Activated T-helper 2 cell treated with anti-CD3 and anti-CD28 coated beads, Interferon-gamma antibody, Interleukin-2, Interleukin-4, amounts not matched to agents 10 μg/mL and 5 μg/mL and 100 μg/mL, durations not matched to agents 14 hours and 24 hours and 36 hours (primary cell): ENCODE measurements around the gene LTK. TPM values are rescaled to one million over a fixed set of nuclear protein-coding genes. Genes with fewer than 3 reads are reported as not detected.
A peak's percentile ranks its signal among the peaks of the same experiment; 100 is the strongest.

Experiments used
- DNase-seq: peaks from one replicate; pipeline ENCODE4 v3.0.0; 2021; ENCODE audit warnings: low spot score
- H3K27ac Mint-ChIP-seq: one replicate; pipeline ENCODE4 v1.8.0; 2021; ENCODE audit warnings: mixed read lengths
- H3K27me3 Mint-ChIP-seq: one replicate; pipeline ENCODE4 v1.8.0; 2021; ENCODE audit warnings: low read depth, mixed read lengths
- H3K36me3 Mint-ChIP-seq: one replicate; pipeline ENCODE4 v1.8.0; 2021; ENCODE audit warnings: low read depth, mixed read lengths
- H3K4me1 Mint-ChIP-seq: one replicate; pipeline ENCODE4 v1.8.0; 2021; ENCODE audit warnings: low read depth, mixed read lengths
- H3K4me3 Mint-ChIP-seq: one replicate; pipeline ENCODE4 v1.8.0; 2021; ENCODE audit warnings: low read depth, mild to moderate bottlenecking, moderate library complexity, mixed read lengths
- H3K9me3 Mint-ChIP-seq: one replicate; pipeline ENCODE4 v1.8.0; 2021; ENCODE audit warnings: mixed read lengths
- intact Hi-C: fragments of 100-400 bp; cut with micrococcal nuclease; formaldehyde crosslinking; loops from one replicate; pipeline ENCODE4 v1.15.1; 2023
- total RNA-seq: library from RNA; stranded (reverse); gene quantifications from 2 replicates; pipeline ENCODE4 v1.2.3, GENCODE V29; 2022

The LTK gene
- total RNA-seq, 1 donor from 2014 or later, result 0.18 TPM

DNA sequence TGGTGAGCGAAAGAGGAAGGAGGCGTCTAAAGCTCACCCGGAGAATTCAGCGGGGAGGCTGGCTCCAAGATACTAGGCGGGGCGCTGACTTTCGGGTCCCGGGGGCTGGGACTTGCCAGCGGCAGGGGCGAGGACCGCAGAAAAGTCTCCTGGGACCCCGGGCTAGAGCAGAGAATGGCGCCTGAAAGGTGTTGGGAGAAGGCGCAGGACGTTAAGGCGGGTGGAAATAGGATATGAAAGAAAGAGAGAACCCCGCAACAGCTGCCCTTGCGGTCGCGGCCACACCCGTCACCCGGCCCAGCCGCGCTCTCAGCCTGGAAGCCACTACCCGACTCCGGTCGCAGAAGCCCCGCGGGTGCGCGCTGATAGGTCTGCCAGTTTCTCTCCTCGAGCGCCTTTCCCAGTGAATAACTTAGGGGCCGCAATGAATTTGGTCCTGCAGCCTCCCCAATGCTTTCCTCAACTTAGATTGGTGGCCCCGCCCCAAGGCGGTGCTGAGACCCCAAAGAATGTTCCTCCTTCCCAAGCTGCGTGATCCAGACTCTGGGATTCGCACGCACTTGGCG is 604 bp downstream of the LTK start:
- Mint-ChIP-seq H3K9me3 (no peaks in the 10 kb centered on the region), H3K27me3 (peaks cover 35% of the 10 kb centered on the region), H3K4me1 (peaks cover 24% of the 10 kb centered on the region), H3K4me3 (peak overlapping the region; percentile 62), H3K27ac (no peak overlapping the region), H3K36me3 (peaks cover 13% of the 10 kb centered on the region)
- DNase-seq, result no peak
- intact Hi-C loops, result loop anchor here (2.0 to 5.0 kb wide), 3 partner anchors 18 to 46 kb away; partner anchors contain the start of gene RPAP1

DNA sequence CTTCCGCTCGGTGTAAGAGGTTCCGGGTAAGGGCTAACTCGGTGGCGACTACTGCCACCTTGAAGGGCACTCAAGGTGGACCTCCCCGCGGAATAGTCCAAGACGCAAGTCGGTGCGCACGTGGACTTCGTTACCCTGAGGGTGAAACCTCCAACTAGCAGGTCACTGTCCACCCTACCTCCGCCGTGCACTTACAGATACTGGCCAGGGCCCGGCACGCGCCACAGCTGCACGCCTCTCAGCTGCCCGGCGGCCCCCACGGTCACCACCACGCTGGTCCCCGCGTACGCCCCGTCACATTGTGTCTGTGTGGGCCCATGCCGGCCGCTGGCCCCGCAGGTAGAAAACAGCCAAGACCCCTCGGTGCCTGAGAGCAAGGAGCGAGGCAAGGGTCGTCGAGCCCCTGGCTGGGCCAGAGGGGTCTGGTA is 1.1 kb downstream of the LTK start:
- peaks cover 11% of the 10 kb centered on the region for H3K36me3 Mint-ChIP-seq
- peaks cover 38% of the 10 kb centered on the region for H3K27me3 Mint-ChIP-seq
- intact Hi-C loops, result loop anchor here (2.0 to 5.0 kb wide), 3 partner anchors 18 to 45 kb away; partner anchors contain the start of gene RPAP1
- peaks cover 24% of the 10 kb centered on the region for H3K4me1 Mint-ChIP-seq
- no peak overlapping the region for H3K27ac Mint-ChIP-seq
- DNase-seq, result no peak
- peak overlapping the region; percentile 62 for H3K4me3 Mint-ChIP-seq
- no peaks in the 10 kb centered on the region for H3K9me3 Mint-ChIP-seq

DNA sequence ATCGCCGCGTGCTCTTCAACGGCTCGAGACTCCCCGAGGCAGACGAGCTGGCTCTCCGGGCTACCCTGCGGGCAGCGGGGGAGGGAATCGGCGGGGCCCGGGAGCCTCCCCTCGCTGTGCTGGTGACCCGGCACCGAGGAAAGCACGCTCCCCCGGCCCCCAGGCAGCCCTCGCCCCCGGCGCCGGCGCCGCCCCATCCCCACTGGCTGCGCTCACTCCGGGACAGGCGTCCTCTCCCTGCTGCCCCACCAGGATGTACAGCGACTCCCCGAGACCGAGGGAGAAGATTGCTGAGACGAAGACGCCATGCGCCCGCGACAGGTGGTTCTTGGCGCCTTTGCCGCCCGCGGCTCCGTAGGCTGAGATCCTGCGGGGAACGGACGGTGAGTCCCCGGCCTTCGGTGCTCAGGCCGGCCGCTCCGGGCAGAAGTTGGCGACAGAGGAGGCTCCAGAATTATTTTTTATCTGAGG is 1.7 kb downstream of the LTK start:
- H3K27ac Mint-ChIP-seq, result no peak overlapping the region
- no peak for DNase-seq
- peaks cover 9% of the 10 kb centered on the region for H3K36me3 Mint-ChIP-seq
- peaks cover 42% of the 10 kb centered on the region for H3K27me3 Mint-ChIP-seq
- intact Hi-C loops, result loop anchor here (2.0 to 5.0 kb wide), 3 partner anchors 17 to 45 kb away; partner anchors contain the start of gene RPAP1
- H3K4me1 Mint-ChIP-seq, result peaks cover 24% of the 10 kb centered on the region
- H3K9me3 Mint-ChIP-seq, result no peaks in the 10 kb centered on the region
- peak overlapping the region; percentile 62 for H3K4me3 Mint-ChIP-seq

DNA sequence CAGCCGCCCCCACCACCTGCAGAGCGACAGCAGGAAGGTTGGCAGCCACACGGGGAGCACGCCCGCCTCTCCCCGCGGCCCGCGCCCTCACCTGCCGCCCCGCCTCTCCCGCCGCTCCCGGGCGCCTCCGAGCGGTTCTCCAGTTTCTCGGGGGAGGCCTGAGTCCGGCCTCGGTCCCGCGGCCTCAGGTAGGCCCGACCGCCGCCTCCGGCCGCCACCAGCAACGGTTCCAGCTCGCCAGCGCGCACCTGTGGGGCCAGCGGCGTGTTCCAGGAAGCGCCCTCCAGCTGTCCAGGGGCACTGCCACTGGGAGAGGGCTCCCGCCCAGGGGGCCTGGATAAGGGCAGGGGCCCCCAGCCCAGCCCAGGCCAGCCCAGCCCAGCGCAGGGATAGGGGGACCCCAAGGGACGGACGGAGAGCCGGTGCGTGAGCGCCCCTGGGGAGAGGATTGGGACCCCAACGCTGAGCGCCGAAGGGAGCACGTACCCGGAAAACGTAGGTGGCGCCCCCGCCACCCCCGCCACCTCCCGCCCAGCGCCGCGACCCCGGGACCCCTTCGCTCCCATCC is 2.2 kb downstream of the LTK start:
- intact Hi-C loops, result loop anchor here (5.0 kb wide), 1 partner anchor 44 kb away; no protein-coding TSS in a partner anchor
- no peak overlapping the region for H3K4me3 Mint-ChIP-seq
- H3K27me3 Mint-ChIP-seq, result peaks cover 42% of the 10 kb centered on the region
- no peak for DNase-seq
- peaks cover 4% of the 10 kb centered on the region for H3K36me3 Mint-ChIP-seq
- no peak overlapping the region for H3K27ac Mint-ChIP-seq
- H3K4me1 Mint-ChIP-seq, result peaks cover 24% of the 10 kb centered on the region
- no peaks in the 10 kb centered on the region for H3K9me3 Mint-ChIP-seq

DNA sequence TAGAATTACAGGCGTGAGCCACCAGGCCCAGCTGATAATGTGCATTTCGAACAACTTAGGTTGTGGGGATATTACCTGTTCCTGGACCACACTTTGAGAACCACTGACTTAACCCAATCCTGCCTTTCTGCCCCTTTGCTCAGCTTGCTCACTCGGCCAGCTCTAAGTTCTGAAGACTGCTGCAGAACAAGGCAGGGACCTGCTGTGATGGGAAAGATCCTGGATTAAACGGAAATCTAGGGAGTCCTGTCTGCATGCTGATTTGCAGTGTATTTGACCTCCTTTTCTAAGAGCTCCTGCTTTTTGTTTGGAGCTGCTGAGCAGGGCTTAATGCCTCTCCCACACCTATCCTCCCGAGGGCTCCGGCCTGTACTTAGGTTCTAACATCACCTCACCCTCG is 2.9 kb downstream of the LTK start:
- no peak overlapping the region for H3K27ac Mint-ChIP-seq
- no peaks in the 10 kb centered on the region for H3K9me3 Mint-ChIP-seq
- no peak for DNase-seq
- peaks cover 24% of the 10 kb centered on the region for H3K4me1 Mint-ChIP-seq
- H3K4me3 Mint-ChIP-seq, result no peak overlapping the region
- H3K36me3 Mint-ChIP-seq, result peaks cover 3% of the 10 kb centered on the region
- H3K27me3 Mint-ChIP-seq, result peaks cover 45% of the 10 kb centered on the region
- intact Hi-C loops, result loop anchor here (5.0 kb wide), 1 partner anchor 43 kb away; no protein-coding TSS in a partner anchor

DNA sequence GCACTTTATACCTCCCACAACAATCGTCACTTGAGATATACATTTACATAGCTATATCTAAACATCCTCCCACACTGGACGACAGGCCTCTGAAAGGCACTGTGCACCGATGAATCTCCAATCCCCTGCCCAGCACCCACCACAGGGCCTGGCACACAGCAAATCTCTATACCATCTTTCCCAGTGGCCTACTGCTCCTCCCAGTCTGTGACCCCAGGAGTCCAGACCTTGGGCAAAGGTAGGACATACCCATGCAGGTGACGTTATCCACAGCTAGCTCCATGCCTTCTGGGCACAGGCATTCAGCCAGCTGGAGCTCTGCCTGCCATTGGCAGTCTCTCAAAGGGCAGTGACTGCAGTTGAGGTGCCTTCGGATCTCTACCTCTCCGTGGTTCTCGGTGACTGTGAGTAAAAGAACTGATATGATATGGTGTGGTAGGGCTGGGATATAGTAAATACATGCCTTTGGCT is 5.8 kb downstream of the LTK start:
- Mint-ChIP-seq H3K9me3 (no peaks in the 10 kb centered on the region), H3K4me1 (peaks cover 11% of the 10 kb centered on the region), H3K4me3 (no peak overlapping the region), H3K27me3 (peaks cover 57% of the 10 kb centered on the region), H3K27ac (no peak overlapping the region), H3K36me3 (peaks cover 3% of the 10 kb centered on the region)
- intact Hi-C loops, result no loop called here
- no peak for DNase-seq

DNA sequence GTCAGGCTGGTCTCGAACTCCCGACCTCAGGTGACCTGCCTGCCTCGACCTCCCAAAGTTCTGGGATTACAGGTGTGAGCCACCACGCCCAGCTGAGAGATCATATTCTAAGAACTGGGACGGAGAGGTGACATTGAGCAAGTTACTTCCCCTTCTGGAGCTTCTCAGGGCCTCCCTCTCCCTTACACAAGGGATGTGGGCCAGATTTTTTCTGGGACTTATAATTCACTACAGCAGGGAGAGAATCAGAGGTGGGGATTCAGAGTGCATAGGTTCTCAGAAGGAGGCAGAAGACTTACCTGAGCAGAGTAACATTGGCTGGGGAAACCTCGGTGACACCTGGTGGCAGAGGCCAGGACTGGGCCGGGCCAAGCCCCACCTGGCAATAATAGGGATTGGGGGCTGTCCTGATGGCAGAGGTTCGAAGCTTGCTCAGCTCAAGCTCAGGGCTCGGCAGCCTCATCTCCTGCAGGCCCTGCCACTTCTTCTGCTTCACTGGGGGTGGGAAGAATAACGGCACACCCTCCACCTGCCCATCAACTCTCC is 6.8 kb downstream of the LTK start:
- Mint-ChIP-seq H3K36me3 (peaks cover 3% of the 10 kb centered on the region), H3K4me3 (no peak overlapping the region), H3K27ac (no peak overlapping the region), H3K4me1 (peaks cover 2% of the 10 kb centered on the region), H3K9me3 (no peaks in the 10 kb centered on the region), H3K27me3 (peaks cover 55% of the 10 kb centered on the region)
- intact Hi-C loops, result no loop called here
- no peak for DNase-seq

DNA sequence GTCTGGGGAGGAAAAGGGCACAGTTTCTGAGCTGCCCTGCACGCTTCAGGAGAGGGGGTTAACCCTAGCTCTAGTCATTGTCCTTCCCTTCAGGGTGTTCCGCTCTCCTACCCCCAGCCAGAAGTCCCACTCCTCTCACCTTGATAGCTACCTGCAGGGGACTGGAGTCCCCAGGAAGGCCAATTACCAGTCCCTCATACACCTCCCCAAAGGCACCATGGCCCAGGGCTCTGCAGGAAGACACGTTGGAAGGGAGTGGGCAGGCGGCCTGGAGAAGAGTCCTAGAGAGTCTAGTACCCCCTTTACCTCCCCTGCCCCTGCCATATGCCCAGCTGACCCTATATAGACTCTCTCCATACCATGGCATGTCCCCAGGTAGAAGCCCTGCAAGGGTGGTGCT is 7.9 kb downstream of the LTK start:
- intact Hi-C loops, result no loop called here
- Mint-ChIP-seq H3K27me3 (peaks cover 58% of the 10 kb centered on the region), H3K27ac (no peak overlapping the region), H3K4me3 (no peak overlapping the region), H3K9me3 (no peaks in the 10 kb centered on the region), H3K4me1 (peaks cover 7% of the 10 kb centered on the region), H3K36me3 (peaks cover 3% of the 10 kb centered on the region)
- no peak for DNase-seq

DNA sequence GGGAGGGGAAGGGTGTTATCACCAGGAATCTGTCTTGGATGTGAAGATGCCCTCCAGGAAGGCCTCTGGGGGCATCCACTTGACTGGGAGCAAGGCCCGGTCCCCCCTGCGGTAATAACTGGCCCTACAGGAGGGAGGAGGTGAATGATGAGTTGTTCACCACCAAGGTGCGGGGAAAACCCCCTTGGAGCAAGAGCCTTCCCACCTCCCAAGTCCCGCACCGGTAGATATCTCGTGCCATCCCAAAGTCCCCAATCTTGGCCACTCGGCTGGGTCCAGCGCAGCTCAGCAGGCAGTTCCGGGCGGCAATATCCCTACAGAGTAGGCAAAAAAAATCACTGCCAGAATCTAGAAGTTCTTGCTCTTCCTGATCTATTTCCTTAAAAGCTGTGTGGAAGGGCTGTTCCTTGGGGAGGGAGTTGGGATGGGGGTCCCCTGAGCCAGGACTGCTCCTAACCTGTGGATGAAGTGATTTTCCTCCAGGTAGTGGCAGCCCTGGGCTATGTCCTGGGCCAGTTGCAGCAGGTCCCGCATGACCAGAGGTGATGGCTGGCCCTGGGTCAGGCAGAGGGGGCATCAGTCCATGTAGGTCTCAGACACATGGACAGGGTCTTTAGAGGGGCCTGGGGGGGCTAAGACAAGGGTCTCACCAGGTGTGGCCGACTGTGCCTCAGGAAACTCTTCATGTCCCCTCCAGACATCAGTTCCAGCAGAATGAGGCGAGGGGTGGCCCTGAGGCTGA is 8.7 kb downstream of the LTK start:
- H3K4me3 Mint-ChIP-seq, result no peak overlapping the region
- no peak for DNase-seq
- intact Hi-C loops, result no loop called here
- peaks cover 55% of the 10 kb centered on the region for H3K27me3 Mint-ChIP-seq
- H3K36me3 Mint-ChIP-seq, result peaks cover 3% of the 10 kb centered on the region
- H3K9me3 Mint-ChIP-seq, result no peaks in the 10 kb centered on the region
- peaks cover 7% of the 10 kb centered on the region for H3K4me1 Mint-ChIP-seq
- H3K27ac Mint-ChIP-seq, result no peak overlapping the region

DNA sequence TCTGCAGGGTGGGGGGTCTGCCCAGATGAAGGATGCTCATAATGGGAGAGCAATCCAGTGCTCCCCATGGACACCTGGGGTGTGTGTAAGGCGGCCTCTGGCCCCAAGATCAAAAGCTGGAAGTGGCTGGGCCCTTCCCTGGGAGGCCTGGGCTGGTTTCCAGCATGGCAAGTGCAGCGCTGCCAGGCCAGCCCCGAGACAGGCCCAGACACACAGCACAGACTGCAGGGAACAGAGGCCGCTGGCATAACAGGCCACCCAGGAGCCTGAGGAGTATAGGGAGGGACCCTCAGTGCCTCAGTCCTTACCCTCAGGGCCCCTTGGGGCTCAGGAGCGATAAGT is 10.0 kb downstream of the LTK start:
- H3K4me3 Mint-ChIP-seq, result no peak overlapping the region
- peaks cover 3% of the 10 kb centered on the region for H3K36me3 Mint-ChIP-seq
- H3K9me3 Mint-ChIP-seq, result no peaks in the 10 kb centered on the region
- intact Hi-C loops, result no loop called here
- H3K27me3 Mint-ChIP-seq, result peaks cover 61% of the 10 kb centered on the region
- H3K4me1 Mint-ChIP-seq, result peaks cover 7% of the 10 kb centered on the region
- no peak overlapping the region for H3K27ac Mint-ChIP-seq
- no peak for DNase-seq

DNA sequence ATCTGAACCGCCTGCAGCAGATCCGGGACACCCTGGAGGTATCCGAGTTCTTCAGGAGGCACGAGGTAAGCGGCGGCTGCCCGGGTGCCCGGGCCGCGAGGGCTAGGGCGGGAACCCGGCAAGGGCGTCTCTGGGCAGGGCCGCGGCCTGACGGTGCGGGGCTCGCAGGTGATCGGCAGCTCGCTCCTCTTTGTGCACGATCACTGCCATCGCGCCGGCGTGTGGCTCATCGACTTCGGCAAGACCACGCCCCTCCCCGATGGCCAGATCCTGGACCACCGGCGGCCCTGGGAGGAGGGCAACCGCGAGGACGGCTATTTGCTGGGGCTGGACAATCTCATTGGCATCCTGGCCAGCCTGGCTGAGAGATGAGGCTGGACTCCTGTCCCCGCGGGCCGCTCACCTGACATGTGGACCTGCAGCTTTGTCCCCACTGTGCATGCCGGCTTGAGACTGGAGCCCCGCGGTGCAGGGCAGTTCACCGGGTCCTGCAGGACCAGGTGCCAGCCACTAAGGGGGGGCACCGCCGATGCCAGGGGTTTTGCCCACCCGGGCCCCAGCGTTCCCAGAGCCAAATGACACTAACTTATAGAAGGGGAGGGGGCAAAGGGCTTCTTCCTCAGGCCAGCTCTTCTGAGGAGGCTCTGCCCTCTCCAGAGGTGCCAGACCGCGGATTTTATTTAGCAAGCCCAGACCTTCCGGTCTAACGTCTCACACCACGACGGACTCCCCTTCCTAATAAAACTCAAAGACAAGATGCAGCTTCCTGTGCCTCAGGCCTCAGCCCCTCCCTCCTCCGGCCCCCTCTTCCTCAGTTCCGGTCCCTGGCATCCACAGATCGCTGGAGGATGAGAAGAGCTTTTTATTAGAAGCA is 10.6 kb downstream of the LTK start:
- H3K4me3 Mint-ChIP-seq, result no peak overlapping the region
- peaks cover 7% of the 10 kb centered on the region for H3K4me1 Mint-ChIP-seq
- H3K9me3 Mint-ChIP-seq, result no peaks in the 10 kb centered on the region
- H3K27me3 Mint-ChIP-seq, result peaks cover 65% of the 10 kb centered on the region
- intact Hi-C loops, result no loop called here
- H3K27ac Mint-ChIP-seq, result no peak overlapping the region
- no peak for DNase-seq
- peaks cover 3% of the 10 kb centered on the region for H3K36me3 Mint-ChIP-seq
